Prostate gland (tissue), 2 donors: Measurements from ENCODE around the gene SUPT20HL1. TPM values are rescaled to one million over a fixed set of nuclear protein-coding genes. Genes with fewer than 3 reads are reported as not detected.

ENCODE experiments used
- DNase-seq: peaks from one replicate; pipeline ENCODE4 v3.0.0-alpha.2; 2019; ENCODE audit warnings: low spot score
- H3K27ac ChIP-seq, 2 donors: fragments of 200-600 bp; sonication (generic); 2 replicates each; pipeline ENCODE4 v1.5.1; 2017 to 2019
- H3K27me3 ChIP-seq: fragments of 200-600 bp; sonication (generic); replicated peaks from 2 replicates; pipeline ENCODE4 v1.5.1; 2019; ENCODE audit not compliant: insufficient read depth
- H3K36me3 ChIP-seq, 2 donors: fragments of 200-600 bp; sonication (generic); 1 replicate in 1 of 2; 2 replicates in 1 of 2; pipeline versions ENCODE4 v1.5.1 to v1.8.1; 2017 to 2019
- H3K4me1 ChIP-seq: fragments of 200-600 bp; sonication (generic); replicated peaks from 2 replicates; pipeline ENCODE4 v1.5.1; 2019
- H3K4me3 ChIP-seq, 2 donors: fragments of 200-600 bp; sonication (generic); 2 replicates each; pipeline ENCODE4 v1.5.1; 2017 to 2019
- H3K9me3 ChIP-seq: fragments of 200-600 bp; sonication (generic); 2 replicates; pipeline ENCODE4 v1.5.1; 2017
- POLR2A ChIP-seq: fragments of 450-650 bp; IDR thresholded peaks from one replicate; pipeline ENCODE4 v1.6.1; 2016; ENCODE audit warnings: antibody characterized with exemption, mild to moderate bottlenecking
- POLR2AphosphoS5 ChIP-seq: sonication (generic); formaldehyde crosslinking; IDR thresholded peaks from one replicate; pipeline ENCODE4 v1.6.1; 2017; ENCODE audit warnings: antibody characterized with exemption
- WGBS: methylation state at CpG from one replicate; pipeline ENCODE4 v1.1.5; 2018; 5-methylcytosine and 5-hydroxymethylcytosine counted together
- intact Hi-C: fragments of 100-400 bp; cut with DNase I; formaldehyde crosslinking; loops from one replicate; pipeline ENCODE4 v1.14.2; 2022
- total RNA-seq, 2 donors: library from RNA; depleted of rRNA; stranded (reverse); fragments of >200 nt; gene quantifications; one replicate each; pipeline ENCODE4 v1.1.0, GENCODE V29; 2016
- TF ChIP-seq, protein P1 (sequence below), 4 experiments: fragments of 200-600 bp in 2 of 4; fragments of 450-650 bp in 2 of 4; sonication (generic) in 2 of 4; IDR thresholded peaks; 1 replicate in 3 of 4; 2 replicates in 1 of 4; pipeline ENCODE4 v1.5.1; 2016 to 2019; ENCODE audit warnings: antibody characterized with exemption in 4 of 4, mild to moderate bottlenecking in 2 of 4, moderate library complexity in 2 of 4

SUPT20HL1 gene
- total RNA-seq, 2 donors from 2014 or later: 0.40 TPM; not detected in 1

DNA sequence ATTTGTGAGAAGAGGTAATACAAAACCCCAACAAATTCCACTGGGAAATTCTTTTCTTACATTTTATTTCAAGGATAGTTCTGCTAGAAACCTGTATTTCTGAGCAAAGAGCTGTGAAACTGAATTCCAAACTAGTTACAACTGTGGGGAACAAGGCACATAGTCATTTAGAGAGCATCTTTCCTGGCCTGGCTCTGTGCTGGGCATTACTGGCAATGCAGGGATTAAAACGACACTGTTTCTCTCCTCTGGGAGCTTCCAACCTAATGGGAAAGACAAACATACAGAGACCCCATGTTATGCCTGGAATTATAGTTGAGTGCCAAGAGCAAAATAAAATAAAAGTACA lies 36.5 kb downstream of the SUPT20HL1 start:
- TF ChIP-seq, protein P1, sequence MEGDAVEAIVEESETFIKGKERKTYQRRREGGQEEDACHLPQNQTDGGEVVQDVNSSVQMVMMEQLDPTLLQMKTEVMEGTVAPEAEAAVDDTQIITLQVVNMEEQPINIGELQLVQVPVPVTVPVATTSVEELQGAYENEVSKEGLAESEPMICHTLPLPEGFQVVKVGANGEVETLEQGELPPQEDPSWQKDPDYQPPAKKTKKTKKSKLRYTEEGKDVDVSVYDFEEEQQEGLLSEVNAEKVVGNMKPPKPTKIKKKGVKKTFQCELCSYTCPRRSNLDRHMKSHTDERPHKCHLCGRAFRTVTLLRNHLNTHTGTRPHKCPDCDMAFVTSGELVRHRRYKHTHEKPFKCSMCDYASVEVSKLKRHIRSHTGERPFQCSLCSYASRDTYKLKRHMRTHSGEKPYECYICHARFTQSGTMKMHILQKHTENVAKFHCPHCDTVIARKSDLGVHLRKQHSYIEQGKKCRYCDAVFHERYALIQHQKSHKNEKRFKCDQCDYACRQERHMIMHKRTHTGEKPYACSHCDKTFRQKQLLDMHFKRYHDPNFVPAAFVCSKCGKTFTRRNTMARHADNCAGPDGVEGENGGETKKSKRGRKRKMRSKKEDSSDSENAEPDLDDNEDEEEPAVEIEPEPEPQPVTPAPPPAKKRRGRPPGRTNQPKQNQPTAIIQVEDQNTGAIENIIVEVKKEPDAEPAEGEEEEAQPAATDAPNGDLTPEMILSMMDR (IDR thresholded peaks at IDR 0.05): no peak
- no peak for TF ChIP-seq POLR2AphosphoS5
- TF ChIP-seq POLR2A: no peak
- no peak for DNase-seq
- H3K27ac ChIP-seq: peak overlapping the region; percentile 38 to 42
- no peaks in the 10 kb centered on the region for H3K4me1 ChIP-seq
- H3K9me3 ChIP-seq: no peaks in the 10 kb centered on the region
- H3K36me3 ChIP-seq: no peaks in the 10 kb centered on the region
- intact Hi-C loops: loop anchor here (2.0 kb wide), 1 partner anchor 102 kb away; no protein-coding TSS in a partner anchor
- H3K4me3 ChIP-seq: no peak overlapping the region
- 11% methylated on average over 1 of the region's 1 CpG for WGBS
- H3K27me3 ChIP-seq: no peaks in the 10 kb centered on the region

DNA sequence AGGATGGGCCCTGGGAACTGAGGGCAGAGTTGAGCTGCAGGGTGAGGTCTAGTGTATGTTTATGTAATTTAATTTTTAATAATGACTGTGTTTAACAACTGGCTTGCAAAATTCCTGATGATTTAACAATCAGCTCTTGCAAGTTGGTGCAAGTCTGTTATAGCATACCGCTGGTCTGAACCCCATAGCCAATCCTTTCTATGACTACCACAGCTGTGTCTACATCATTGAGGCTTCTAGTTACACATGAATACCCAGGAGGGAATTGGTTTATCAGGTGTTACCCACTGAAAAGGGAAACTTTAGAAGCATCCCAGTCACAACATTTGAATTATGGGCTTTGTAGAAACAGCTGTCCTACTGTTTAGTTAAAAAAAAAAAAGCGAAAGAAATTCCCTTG lies 38.3 kb downstream of the SUPT20HL1 start:
- Histone ChIP-seq H3K4me1 (no peaks in the 10 kb centered on the region), H3K27me3 (no peaks in the 10 kb centered on the region), H3K9me3 (no peaks in the 10 kb centered on the region), H3K36me3 (no peaks in the 10 kb centered on the region), H3K4me3 (no peak overlapping the region), H3K27ac (no peak overlapping the region)
- intact Hi-C loops: no loop called here
- TF ChIP-seq POLR2AphosphoS5: no peak
- TF ChIP-seq, protein P1 (IDR thresholded peaks at IDR 0.05): no peak
- no peak for TF ChIP-seq POLR2A
- DNase-seq: peak; percentile 8
- 71% methylated on average over 2 of the region's 2 CpGs for WGBS

DNA sequence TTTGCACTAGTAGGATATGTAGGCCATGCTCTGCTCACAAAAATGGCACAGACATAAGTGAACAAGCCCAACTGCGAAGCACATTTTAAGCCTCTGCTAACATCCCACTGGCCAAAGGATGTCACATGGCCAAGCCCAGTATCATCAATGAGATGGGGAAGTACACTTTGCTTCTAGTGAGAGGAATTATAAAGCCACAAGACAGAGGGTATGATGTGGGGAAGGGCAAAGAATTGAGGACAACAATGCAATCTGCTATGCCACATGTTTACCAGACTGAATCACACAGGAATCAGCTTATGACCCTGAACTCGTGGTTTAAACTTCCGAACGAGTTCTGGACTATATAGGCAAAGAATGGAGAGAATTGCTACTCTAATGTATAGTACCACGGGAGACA lies 39.1 kb downstream of the SUPT20HL1 start:
- intact Hi-C loops: no loop called here
- no peaks in the 10 kb centered on the region for H3K27me3 ChIP-seq
- no peak overlapping the region for H3K27ac ChIP-seq
- H3K9me3 ChIP-seq: no peaks in the 10 kb centered on the region
- no peaks in the 10 kb centered on the region for H3K4me1 ChIP-seq
- H3K4me3 ChIP-seq: no peak overlapping the region
- H3K36me3 ChIP-seq: no peaks in the 10 kb centered on the region
- WGBS: 86% methylated on average over 5 of the region's 5 CpGs
- DNase-seq: no peak
- TF ChIP-seq POLR2AphosphoS5: no peak
- no peak for TF ChIP-seq POLR2A
- TF ChIP-seq, protein P1 (IDR thresholded peaks at IDR 0.05): no peak

DNA sequence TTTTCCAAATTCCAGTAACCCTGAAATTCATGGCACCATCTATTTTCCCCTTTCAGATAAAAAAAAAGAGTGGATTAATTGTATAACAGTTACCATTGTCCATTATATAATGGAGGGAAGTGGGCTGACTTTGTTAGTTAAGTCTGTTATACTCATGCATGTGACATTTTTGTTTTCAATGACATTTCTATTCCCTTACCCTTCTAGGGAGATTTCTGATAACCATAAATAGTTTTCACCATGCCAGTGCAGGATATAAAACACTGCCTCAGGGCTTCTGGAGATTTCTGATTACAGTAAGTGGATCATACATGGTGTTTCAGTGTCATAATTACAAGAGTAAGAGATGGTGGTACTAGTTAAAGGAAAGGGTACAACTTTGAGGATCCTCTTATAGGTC lies 45.5 kb downstream of the SUPT20HL1 start:
- H3K4me3 ChIP-seq: no peak overlapping the region
- TF ChIP-seq POLR2A (no peak), POLR2AphosphoS5 (no peak)
- TF ChIP-seq, protein P1 (IDR thresholded peaks at IDR 0.05): no peak
- intact Hi-C loops: no loop called here

More for the DNA sequence above, 45.5 kb downstream of the SUPT20HL1 start:
- H3K4me1 ChIP-seq: no peaks in the 10 kb centered on the region
- no peak overlapping the region for H3K27ac ChIP-seq
- H3K9me3 ChIP-seq: no peaks in the 10 kb centered on the region
- DNase-seq: no peak
- H3K36me3 ChIP-seq: no peaks in the 10 kb centered on the region
- no peaks in the 10 kb centered on the region for H3K27me3 ChIP-seq

Other genes starting within 250 kb of the SUPT20HL1 start
- gene ZFX, start 210.9 kb upstream of the SUPT20HL1 start, total RNA-seq: 10 to 100 TPM; 42.0 to 43.5 TPM
- gene SUPT20HL2, start 46.6 kb upstream of the SUPT20HL1 start, total RNA-seq: 10 to 100 TPM in 1 of 2 donors, under 1 TPM in 1; 0.14 to 10.5 TPM
- 10 to 100 TPM; 41.6 to 54.3 TPM for gene PDK3, start 104.6 kb downstream of the SUPT20HL1 start, total RNA-seq